ENCODE data around the gene TDRD12.
"Not testable (repeated sequence)": the region's sequence is repeated elsewhere in the genome, so short reads cannot be mapped to it uniquely, and the experiment has no call there.

TDRD12 gene

GRCh38 chr19:32748948-32749347, 29.4 kb downstream of the TDRD12 start:
- no peak for TF ChIP-seq ZNF274 (IDR thresholded peaks at IDR 0.05; ENCODE audit: low read depth, low read length)
- no peak overlapping the region for H3K4me3 ChIP-seq (ENCODE audit: low read length)

GRCh38 chr19:32749361-32749760, 29.8 kb downstream of the TDRD12 start:
- H3K4me3 ChIP-seq (ENCODE audit: low read length): no peak overlapping the region
- TF ChIP-seq ZNF274 (IDR thresholded peaks at IDR 0.05; ENCODE audit: low read depth, low read length): no peak

DNA sequence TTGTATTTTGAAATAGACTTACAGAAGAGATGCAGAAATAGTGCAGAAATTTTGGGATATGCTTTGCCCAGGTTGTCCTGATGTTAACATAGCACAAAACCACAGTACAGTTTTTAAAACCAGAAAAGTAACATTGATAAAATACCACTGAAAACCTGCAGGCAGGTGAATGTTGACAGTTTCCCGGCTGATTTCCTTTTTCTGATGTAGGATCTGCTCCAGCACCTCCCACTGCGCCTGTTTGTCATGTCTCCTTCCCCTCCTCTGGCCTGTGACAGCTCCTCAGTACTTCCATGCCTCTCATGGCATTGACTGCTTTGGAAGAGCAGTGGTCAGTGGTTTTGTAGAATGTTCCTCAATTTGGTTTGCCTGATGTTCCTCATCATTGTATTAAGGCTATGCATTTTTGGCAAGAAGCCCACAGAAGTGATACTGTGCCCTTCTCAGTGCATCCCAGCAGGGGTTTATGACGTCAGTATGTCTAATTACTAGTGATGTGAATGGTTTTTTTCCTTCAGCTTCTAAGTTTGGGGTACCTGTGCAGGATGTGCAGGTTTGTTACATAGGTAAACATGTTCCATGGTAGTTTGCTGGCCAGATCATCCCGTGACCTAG, 31.0 kb downstream of the TDRD12 start:
- no peak for TF ChIP-seq ZNF274 (IDR thresholded peaks at IDR 0.05; ENCODE audit: low read depth, low read length)
- no peak overlapping the region for H3K4me3 ChIP-seq (ENCODE audit: low read length)

GRCh38 chr19:32751066-32751465, 31.5 kb downstream of the TDRD12 start:
- TF ChIP-seq ZNF274 (IDR thresholded peaks at IDR 0.05; ENCODE audit: low read depth, low read length): no peak
- no peak overlapping the region for H3K4me3 ChIP-seq (ENCODE audit: low read length)

DNA sequence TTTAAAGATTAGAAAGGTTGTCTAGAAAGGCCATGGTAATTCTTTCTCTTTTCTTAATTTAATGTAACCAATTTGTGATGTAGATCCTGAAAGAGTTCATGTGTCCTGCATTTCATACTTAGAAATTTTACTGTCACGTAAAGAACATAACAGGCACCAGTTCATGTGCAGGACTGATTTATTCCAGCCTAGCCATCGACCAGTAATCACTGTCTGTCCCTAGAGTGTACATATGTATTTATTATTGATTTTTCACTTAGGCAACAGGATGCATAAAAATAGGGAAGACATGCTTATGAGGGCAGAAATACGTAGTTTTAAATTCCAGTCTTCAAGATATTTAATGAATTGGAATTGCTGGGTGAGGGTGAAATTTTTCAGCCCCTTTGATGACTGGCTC, 37.6 kb downstream of the TDRD12 start:
- H3K4me3 ChIP-seq (ENCODE audit: low read length): no peak overlapping the region
- TF ChIP-seq ZNF274 (IDR thresholded peaks at IDR 0.05; ENCODE audit: low read depth, low read length): no peak

DNA sequence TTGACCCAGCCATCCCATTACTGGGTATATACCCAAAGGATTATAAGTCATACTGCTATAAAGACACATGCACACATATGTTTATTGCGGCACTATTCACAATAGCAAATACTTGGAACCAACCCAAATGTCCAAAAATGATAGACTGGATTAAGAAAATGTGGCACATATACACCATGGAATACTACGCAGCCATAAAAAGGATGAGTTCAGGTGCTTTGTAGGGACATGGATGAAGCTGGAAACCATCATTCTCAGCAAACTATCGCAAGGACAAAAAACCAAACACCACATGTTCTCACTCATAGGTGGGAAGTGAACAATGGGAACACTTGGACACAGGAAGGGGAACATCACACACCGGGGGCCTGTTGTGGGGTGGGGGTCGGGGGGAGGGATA, 45.8 kb downstream of the TDRD12 start:
- not testable (repeated sequence) for H3K4me3 ChIP-seq (ENCODE audit: low read length)

GRCh38 chr19:32767951-32768679, 48.5 kb downstream of the TDRD12 start:
- no peak for TF ChIP-seq ZNF274 (IDR thresholded peaks at IDR 0.05; ENCODE audit: low read depth, low read length)

GRCh38 chr19:32771596-32771995, 52.0 kb downstream of the TDRD12 start:
- no peak for TF ChIP-seq ZNF274 (IDR thresholded peaks at IDR 0.05; ENCODE audit: low read depth, low read length)
- H3K4me3 ChIP-seq (ENCODE audit: low read length): no peak overlapping the region

More at GRCh38 chr19:32767951-32768679, 48.5 kb downstream of the TDRD12 start:
- no peak overlapping the region for H3K4me3 ChIP-seq (ENCODE audit: low read length)

DNA sequence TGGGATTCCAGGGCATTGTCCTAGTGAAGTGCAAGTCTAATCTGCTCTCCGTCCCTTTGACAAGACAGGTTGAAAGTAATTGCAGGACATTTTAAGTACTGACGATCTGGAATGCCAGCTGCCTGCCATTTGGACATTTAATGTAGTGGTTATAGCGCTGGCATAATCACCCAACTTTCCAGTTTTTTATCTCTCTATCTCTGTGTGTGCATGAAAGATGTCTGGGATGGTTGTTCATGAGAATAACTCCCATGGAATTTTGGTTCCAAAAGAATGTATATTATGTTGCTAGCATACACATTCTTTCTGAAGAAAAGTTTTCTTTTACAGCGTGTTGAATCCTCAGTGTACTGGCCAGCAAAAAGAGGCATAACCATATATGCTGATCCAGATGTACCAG, 53.6 kb downstream of the TDRD12 start:
- TF ChIP-seq ZNF274 (IDR thresholded peaks at IDR 0.05; ENCODE audit: low read depth, low read length): no peak
- H3K4me3 ChIP-seq (ENCODE audit: low read length): no peak overlapping the region

GRCh38 chr19:32779082-32779481, 59.5 kb downstream of the TDRD12 start:
- no peak for TF ChIP-seq ZNF274 (IDR thresholded peaks at IDR 0.05; ENCODE audit: low read depth, low read length)
- no peak overlapping the region for H3K4me3 ChIP-seq (ENCODE audit: low read length)

DNA sequence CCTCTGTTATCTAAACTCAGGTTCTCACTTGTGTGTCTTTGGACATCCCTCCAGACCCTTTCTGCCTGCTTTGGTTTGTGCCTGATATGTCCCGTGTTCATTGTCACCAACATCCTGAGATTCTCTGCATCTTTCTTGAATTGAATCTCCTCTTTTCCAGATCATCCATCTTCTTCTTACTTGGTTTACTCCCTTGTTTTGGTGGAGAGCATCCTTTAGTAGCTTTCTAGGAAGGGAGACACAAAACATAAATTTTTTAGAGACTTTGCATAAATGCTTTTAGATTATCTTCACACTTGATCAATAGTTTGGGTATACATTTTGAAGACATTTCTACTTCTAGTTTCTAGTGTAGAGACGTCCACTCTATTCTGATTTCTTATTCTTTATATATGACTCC, 61.7 kb downstream of the TDRD12 start:
- no peak for TF ChIP-seq ZNF274 (IDR thresholded peaks at IDR 0.05; ENCODE audit: low read depth, low read length)
- H3K4me3 ChIP-seq (ENCODE audit: low read length): no peak overlapping the region

GRCh38 chr19:32782089-32782488, 62.5 kb downstream of the TDRD12 start:
- not testable (repeated sequence) for H3K4me3 ChIP-seq (ENCODE audit: low read length)

- H3K4me3 ChIP-seq (ENCODE audit: low read length): not testable (repeated sequence)
These were observed 67.7 kb downstream of the TDRD12 start for GRCh38 chr19:32787161-32787813.

GRCh38 chr19:32787895-32788294, 68.3 kb downstream of the TDRD12 start:
- not testable (repeated sequence) for H3K4me3 ChIP-seq (ENCODE audit: low read length)

- no peak for TF ChIP-seq ZNF274 (IDR thresholded peaks at IDR 0.05; ENCODE audit: low read depth, low read length)
- H3K4me3 ChIP-seq (ENCODE audit: low read length): no peak overlapping the region
These were observed 69.9 kb downstream of the TDRD12 start for GRCh38 chr19:32789429-32789828.
